A549 (cell line): ENCODE data around the gene CNOT10. TPM values are rescaled to one million over a fixed set of nuclear protein-coding genes. Genes with fewer than 3 reads are reported as not detected.

ENCODE experiments used
- ATAC-seq, 2 experiments: fragments of 200-7000 bp in 1 of 2; fragments of >200 bp in 1 of 2; cut with Nextera tagmentation in 1 of 2; cut with Tn5 transposase in 1 of 2; 3 replicates each; pipeline versions ENCODE4 v1.8.0 to v1.9.1; 2018 to 2020; ENCODE audit warnings: mild to moderate bottlenecking in 1 of 2, moderate library complexity in 1 of 2
- CTCF ChIA-PET: fragments of 300-600 bp; sonication (Branson Sonifier 250); formaldehyde crosslinking; extraction: SDS; loops from one replicate; lab custom pipeline; 2021; ENCODE audit warnings: antibody characterized with exemption, inconsistent platforms; lab: Yijun Ruan, JAX
- POLR2A ChIA-PET: fragments of 350-600 bp; formaldehyde crosslinking; extraction: SDS; loops from one replicate; lab custom pipeline; 2021; ENCODE audit warnings: antibody characterized with exemption, inconsistent platforms; lab: Yijun Ruan, JAX
- DNase-seq, 2 experiments: peaks; one replicate each; pipeline versions ENCODE4 v3.0.0 to v3.0.0-alpha.2; 2011 to 2016; ENCODE audit warnings: low read depth in 1 of 2, low spot score in 1 of 2
- FAIRE-seq: peaks from 2 replicates; lab custom pipeline; 2011; peaks lifted over from hg19 to GRCh38; lab: Jason Lieb, UNC
- H3K27ac ChIP-seq, 2 experiments: fragments of >200 bp; sonication (Bioruptor Twin); formaldehyde crosslinking; 3 replicates each; pipeline ENCODE4 v1.5.1; 2016 to 2017
- H3K4me1 ChIP-seq: fragments of >200 bp; sonication (Bioruptor Twin); formaldehyde crosslinking; 3 replicates; pipeline ENCODE4 v1.6.1; 2016
- H3K4me2 ChIP-seq: fragments of >200 bp; sonication (Bioruptor Twin); formaldehyde crosslinking; 3 replicates; pipeline ENCODE4 v1.6.1; 2016
- H3K4me3 ChIP-seq: fragments of >200 bp; sonication (Bioruptor Twin); formaldehyde crosslinking; 3 replicates; pipeline ENCODE4 v1.5.1; 2016
- H3K9me3 ChIP-seq: fragments of >200 bp; sonication (Bioruptor Twin); formaldehyde crosslinking; 3 replicates; pipeline ENCODE4 v1.6.1; 2016
- BHLHE40 ChIP-seq: IDR thresholded peaks from 2 replicates; pipeline ENCODE4 v1.6.1; 2012; ENCODE audit warnings: low read depth, low read length, inconsistent platforms
- CEBPB ChIP-seq, 2 experiments: fragments of >200 bp in 1 of 2; sonication (Bioruptor Twin) in 1 of 2; formaldehyde crosslinking in 1 of 2; IDR thresholded peaks; 2 replicates each; pipeline ENCODE4 v1.6.1; 2012 to 2016
- CHD2 ChIP-seq: fragments of 150-350 bp; IDR thresholded peaks from 2 replicates; pipeline ENCODE4 v1.6.1; 2014; ENCODE audit warnings: low read length; ENCODE audit not compliant: partially characterized antibody
- CHD4 ChIP-seq: fragments of 200-600 bp; sonication (generic); IDR thresholded peaks from 2 replicates; pipeline ENCODE4 v1.6.1; 2016; ENCODE audit warnings: antibody characterized with exemption, mild to moderate bottlenecking, borderline replicate concordance
- EHF ChIP-seq: fragments of 250-450 bp; sonication (Bioruptor Pico); IDR thresholded peaks from 2 replicates; pipeline ENCODE4 v1.5.0; 2020; ENCODE audit warnings: mild to moderate bottlenecking
- EHMT2 ChIP-seq: fragments of 200-600 bp; sonication (generic); IDR thresholded peaks from 2 replicates; pipeline ENCODE4 v1.6.1; 2016; ENCODE audit warnings: antibody characterized with exemption, low read depth, mild to moderate bottlenecking, moderate library complexity
- EP300 ChIP-seq, 2 experiments: fragments of >200 bp; sonication (Bioruptor Twin); formaldehyde crosslinking; IDR thresholded peaks; 2 replicates in 1 of 2; 3 replicates in 1 of 2; pipeline ENCODE4 v1.6.1; 2016 to 2017
- FOSB ChIP-seq: fragments of 250-450 bp; sonication (Bioruptor Pico); IDR thresholded peaks from 2 replicates; pipeline ENCODE4 v1.5.0; 2020; ENCODE audit warnings: mild to moderate bottlenecking, moderate library complexity
- FOSL2 ChIP-seq, 2 experiments: fragments of 450-650 bp in 1 of 2; fragments of >200 bp in 1 of 2; sonication (Bioruptor Twin) in 1 of 2; formaldehyde crosslinking; IDR thresholded peaks; 2 replicates each; pipeline versions ENCODE4 v1.5.0 to v1.6.1; 2016 to 2020; ENCODE audit warnings: mild to moderate bottlenecking in 1 of 2, moderate library complexity in 1 of 2
- GATA3 ChIP-seq: IDR thresholded peaks from 2 replicates; pipeline ENCODE4 v1.6.1; 2012; ENCODE audit warnings: borderline replicate concordance
- HOXA7 ChIP-seq: fragments of 250-450 bp; sonication (Bioruptor Pico); IDR thresholded peaks from 2 replicates; pipeline ENCODE4 v1.5.0; 2020; ENCODE audit warnings: mild to moderate bottlenecking, moderate library complexity
- HOXB13 ChIP-seq: fragments of 250-450 bp; sonication (Bioruptor Pico); IDR thresholded peaks from 2 replicates; pipeline ENCODE4 v1.5.0; 2020; ENCODE audit warnings: low read depth, mild to moderate bottlenecking, moderate library complexity
- JUN ChIP-seq, 2 experiments: fragments of >200 bp; sonication (Bioruptor Twin); formaldehyde crosslinking; IDR thresholded peaks; 2 replicates in 1 of 2; 3 replicates in 1 of 2; pipeline ENCODE4 v1.6.1; 2016 to 2017
- MAZ ChIP-seq: fragments of 150-350 bp; IDR thresholded peaks from 2 replicates; pipeline ENCODE4 v1.6.1; 2014; ENCODE audit warnings: antibody characterized with exemption, low read depth, low read length, borderline replicate concordance
- MYC ChIP-seq: IDR thresholded peaks from 2 replicates; pipeline ENCODE4 v1.6.1; 2012; ENCODE audit warnings: mild to moderate bottlenecking, inconsistent platforms, low read length, improper control_type of control experiment, borderline replicate concordance
- POLR2A ChIP-seq: IDR thresholded peaks from 2 replicates; pipeline ENCODE4 v1.6.1; 2012; ENCODE audit warnings: mild to moderate bottlenecking, low read length
- POLR2AphosphoS2 ChIP-seq: conservative IDR thresholded peaks from 2 replicates; pipeline ENCODE4 v1.6.1; 2012; ENCODE audit warnings: low read length, improper control_type of control experiment, inconsistent platforms
- RARB ChIP-seq: fragments of 250-450 bp; sonication (Bioruptor Pico); IDR thresholded peaks from 2 replicates; pipeline ENCODE4 v1.8.0; 2021; ENCODE audit warnings: mild to moderate bottlenecking, moderate library complexity
- RCOR1 ChIP-seq: fragments of 150-350 bp; IDR thresholded peaks from 2 replicates; pipeline ENCODE4 v1.6.1; 2014; ENCODE audit warnings: antibody characterized with exemption, low read length, low read depth
- TP53 ChIP-seq: fragments of 250-450 bp; sonication (Bioruptor Pico); IDR thresholded peaks from 2 replicates; pipeline ENCODE4 v1.5.0; 2021; ENCODE audit warnings: mild to moderate bottlenecking, moderate library complexity
- ZC3H11A ChIP-seq: fragments of 450-650 bp; IDR thresholded peaks from 2 replicates; pipeline ENCODE4 v1.6.1; 2014; ENCODE audit warnings: antibody characterized with exemption, mild to moderate bottlenecking
- WGBS: methylation state at CpG from one replicate; pipeline ENCODE4 v1.1.6; 2017; ENCODE audit errors: missing lambda C conversion rate; 5-methylcytosine and 5-hydroxymethylcytosine counted together
- polyA plus RNA-seq, 4 experiments: library from polyadenylated mRNA; depleted of rRNA in 3 of 4; stranded (reverse); fragments of >200 nt; fragmentation: RNase III in 1 of 4; extraction: RNeasy Plus Mini Kit Qiagen cat#74134 plus additional on column Dnase treatment in 1 of 4; gene quantifications; 2 replicates in 3 of 4; 3 replicates in 1 of 4; pipeline ENCODE4 v1.2.3, GENCODE V29; 2011 to 2017
- TF ChIP-seq, protein P1 (sequence below): IDR thresholded peaks from 2 replicates; pipeline ENCODE4 v1.6.1; 2012
- TF ChIP-seq, protein P2 (sequence below): fragments of 250-450 bp; sonication (Bioruptor Pico); IDR thresholded peaks from 2 replicates; pipeline ENCODE4 v1.5.0; 2021; ENCODE audit warnings: mild to moderate bottlenecking, moderate library complexity, borderline replicate concordance
- TF ChIP-seq, protein P3 (sequence below): fragments of 200-600 bp; sonication (generic); IDR thresholded peaks from 2 replicates; pipeline ENCODE4 v1.6.1; 2016; ENCODE audit warnings: antibody characterized with exemption, mild to moderate bottlenecking, moderate library complexity
- TF ChIP-seq, protein P4 (sequence below): IDR thresholded peaks from 2 replicates; pipeline ENCODE4 v1.6.1; 2012
- TF ChIP-seq, protein P5 (sequence below): IDR thresholded peaks from 2 replicates; pipeline ENCODE4 v1.6.1; 2012; ENCODE audit warnings: low read depth, borderline replicate concordance

CNOT10 gene
- polyA plus RNA-seq, 2 of the 4 experiments (the other 2 are of a cell fraction) = 23.6 to 43.2 TPM

DNA sequence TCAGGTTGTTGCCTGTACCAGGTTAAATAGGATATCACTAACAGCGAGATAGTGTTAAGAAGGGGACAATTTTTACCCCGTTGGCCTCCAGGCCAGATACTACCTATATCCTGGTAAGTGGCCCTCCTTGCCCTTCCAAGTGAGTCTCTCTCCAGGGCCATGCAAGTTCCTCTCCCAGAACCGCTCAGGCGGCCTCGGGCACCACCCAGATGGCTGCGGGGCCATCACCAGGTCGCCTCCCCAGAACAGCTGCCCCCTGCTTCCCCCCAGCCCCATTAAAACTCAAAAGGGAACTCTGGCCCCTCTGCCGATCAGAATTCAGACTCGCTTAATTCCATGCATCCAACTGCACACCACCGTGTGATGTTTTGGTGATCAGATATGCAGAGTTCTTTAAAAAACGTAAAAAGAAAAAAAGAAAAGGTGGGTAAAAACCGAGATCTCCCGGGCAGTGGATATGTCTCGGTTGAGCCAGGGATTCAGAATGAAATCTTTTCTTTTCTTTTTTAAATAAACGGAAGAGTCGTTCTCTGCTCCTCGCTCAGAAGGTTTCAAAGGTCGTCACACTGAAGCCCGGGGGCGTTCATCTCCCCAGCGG, 131.0 kb downstream of the CNOT10 start:
- H3K4me3 ChIP-seq = peak overlapping the region; percentile 49; the same call in 2 of the 3 replicates
- H3K9me3 ChIP-seq = no peaks in the 10 kb centered on the region
- TF ChIP-seq MYC = no peak
- no peak for TF ChIP-seq EHMT2
- no peak for TF ChIP-seq ZC3H11A
- no peak for TF ChIP-seq RARB (CRISPR knock-in tag)
- TF ChIP-seq, protein P1, sequence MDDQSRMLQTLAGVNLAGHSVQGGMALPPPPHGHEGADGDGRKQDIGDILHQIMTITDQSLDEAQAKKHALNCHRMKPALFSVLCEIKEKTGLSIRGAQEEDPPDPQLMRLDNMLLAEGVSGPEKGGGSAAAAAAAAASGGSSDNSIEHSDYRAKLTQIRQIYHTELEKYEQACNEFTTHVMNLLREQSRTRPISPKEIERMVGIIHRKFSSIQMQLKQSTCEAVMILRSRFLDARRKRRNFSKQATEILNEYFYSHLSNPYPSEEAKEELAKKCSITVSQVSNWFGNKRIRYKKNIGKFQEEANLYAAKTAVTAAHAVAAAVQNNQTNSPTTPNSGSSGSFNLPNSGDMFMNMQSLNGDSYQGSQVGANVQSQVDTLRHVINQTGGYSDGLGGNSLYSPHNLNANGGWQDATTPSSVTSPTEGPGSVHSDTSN = no peak
- TF ChIP-seq BHLHE40 = no peak
- TF ChIP-seq POLR2AphosphoS2 = no peak
- TF ChIP-seq RCOR1 = no peak
- TF ChIP-seq CHD4 = no peak
- TF ChIP-seq TP53 (CRISPR knock-in tag) = no peak
- no peak for TF ChIP-seq JUN (IDR thresholded peaks at IDR 0.05)
- TF ChIP-seq CHD2 = no peak
- no peak for TF ChIP-seq FOSL2 (IDR thresholded peaks at IDR 0.05)
- no peak for TF ChIP-seq FOSL2 (CRISPR knock-in tag; IDR thresholded peaks at IDR 0.05)
- TF ChIP-seq HOXB13 = no peak
- no peak for TF ChIP-seq MAZ
- TF ChIP-seq, protein P2, sequence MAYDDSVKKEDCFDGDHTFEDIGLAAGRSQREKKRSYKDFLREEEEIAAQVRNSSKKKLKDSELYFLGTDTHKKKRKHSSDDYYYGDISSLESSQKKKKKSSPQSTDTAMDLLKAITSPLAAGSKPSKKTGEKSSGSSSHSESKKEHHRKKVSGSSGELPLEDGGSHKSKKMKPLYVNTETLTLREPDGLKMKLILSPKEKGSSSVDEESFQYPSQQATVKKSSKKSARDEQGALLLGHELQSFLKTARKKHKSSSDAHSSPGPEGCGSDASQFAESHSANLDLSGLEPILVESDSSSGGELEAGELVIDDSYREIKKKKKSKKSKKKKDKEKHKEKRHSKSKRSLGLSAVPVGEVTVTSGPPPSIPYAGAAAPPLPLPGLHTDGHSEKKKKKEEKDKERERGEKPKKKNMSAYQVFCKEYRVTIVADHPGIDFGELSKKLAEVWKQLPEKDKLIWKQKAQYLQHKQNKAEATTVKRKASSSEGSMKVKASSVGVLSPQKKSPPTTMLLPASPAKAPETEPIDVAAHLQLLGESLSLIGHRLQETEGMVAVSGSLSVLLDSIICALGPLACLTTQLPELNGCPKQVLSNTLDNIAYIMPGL = no peak
- no peak for TF ChIP-seq GATA3
- no peak for TF ChIP-seq EHF (CRISPR knock-in tag)
- TF ChIP-seq HOXA7 (CRISPR knock-in tag) = no peak
- TF ChIP-seq, all 56 proteins: peak for 0
- ChIA-PET POLR2A (no interaction called here), CTCF (interaction anchor here (0.7 to 1.3 kb wide), 3 partner anchors 26 to 87 kb away, joined by 3 to 5 read pairs (median 4); no protein-coding TSS in a partner anchor)
- Histone ChIP-seq H3K4me1 (peaks cover 34% of the 10 kb centered on the region), H3K4me2 (peak overlapping the region; percentile 94), H3K27ac (no peak overlapping the region)
- ATAC-seq = no peak
- 65% methylated on average over 21 of the region's 21 CpGs for WGBS
- DNase-seq = no peak
- FAIRE-seq = no peak

DNA sequence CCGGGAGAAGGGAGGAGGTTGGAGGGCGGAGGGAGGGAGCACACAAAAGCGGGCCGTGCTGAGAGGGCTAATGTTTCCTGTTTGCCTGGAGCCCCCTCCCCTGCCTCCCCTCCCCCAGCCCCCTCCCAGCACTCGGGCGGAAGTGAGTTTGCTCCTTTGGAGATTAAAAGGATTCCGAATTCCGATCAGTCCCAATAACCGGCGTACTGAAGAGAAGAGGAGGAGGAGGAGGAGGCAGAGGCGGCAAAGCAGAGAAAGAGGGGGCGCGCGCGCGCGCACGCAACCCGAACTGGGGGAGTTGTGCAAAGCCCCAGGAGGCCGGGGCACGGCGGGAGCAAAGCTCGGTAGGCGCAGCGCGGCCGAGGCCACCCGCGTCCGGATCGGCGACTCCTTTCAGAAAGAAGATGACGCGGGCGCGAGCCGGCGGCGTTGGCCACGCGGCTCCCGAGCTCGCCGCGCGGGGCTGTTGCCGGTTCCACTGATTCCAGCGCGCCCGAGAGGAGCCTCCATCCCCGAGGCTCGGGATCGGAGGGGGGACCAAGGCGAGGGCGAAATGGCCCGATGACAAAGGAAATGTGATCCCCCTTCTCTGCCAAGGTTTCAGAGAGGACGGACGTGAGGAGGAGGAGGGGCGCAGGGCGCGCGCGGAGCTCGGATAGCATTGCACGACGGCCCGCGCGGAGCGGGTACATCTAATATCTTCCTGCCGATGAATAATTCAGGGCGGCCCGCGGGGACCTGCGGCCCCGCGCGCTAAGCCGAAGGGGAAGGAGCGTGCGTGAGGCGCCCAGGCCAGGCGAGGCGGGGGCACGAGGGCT, 131.7 kb downstream of the CNOT10 start:
- H3K4me1 ChIP-seq = peaks cover 34% of the 10 kb centered on the region
- H3K4me3 ChIP-seq = peak overlapping the region; percentile 49
- DNase-seq (peak in 1 of 2 experiments; percentile 24), ATAC-seq (peak in 1 of 2 experiments; percentile 16; a peak in 1 of 6 replicates), FAIRE-seq (no peak)
- WGBS = 12% methylated on average over 77 of the region's 85 CpGs
- no peaks in the 10 kb centered on the region for H3K9me3 ChIP-seq
- peak overlapping the region in 1 of 2 experiments; percentile 26; a peak in 1 of 6 replicates for H3K27ac ChIP-seq
- ChIA-PET CTCF (interaction anchor here (0.5 to 1.3 kb wide), 3 partner anchors 21 to 86 kb away, joined by 3 to 5 read pairs (median 3); no protein-coding TSS in a partner anchor), POLR2A (no interaction called here)
- peak overlapping the region; percentile 94 for H3K4me2 ChIP-seq
- TF ChIP-seq FOSB (CRISPR knock-in tag) (no peak), RCOR1 (no peak), CEBPB (IDR thresholded peaks at IDR 0.05) (no peak), EP300 (IDR thresholded peaks at IDR 0.05) (no peak), POLR2A (no peak), HOXA7 (CRISPR knock-in tag) (no peak), HOXB13 (no peak), JUN (IDR thresholded peaks at IDR 0.05) (no peak)
- TF ChIP-seq, protein P2 = no peak
- TF ChIP-seq, protein P3, sequence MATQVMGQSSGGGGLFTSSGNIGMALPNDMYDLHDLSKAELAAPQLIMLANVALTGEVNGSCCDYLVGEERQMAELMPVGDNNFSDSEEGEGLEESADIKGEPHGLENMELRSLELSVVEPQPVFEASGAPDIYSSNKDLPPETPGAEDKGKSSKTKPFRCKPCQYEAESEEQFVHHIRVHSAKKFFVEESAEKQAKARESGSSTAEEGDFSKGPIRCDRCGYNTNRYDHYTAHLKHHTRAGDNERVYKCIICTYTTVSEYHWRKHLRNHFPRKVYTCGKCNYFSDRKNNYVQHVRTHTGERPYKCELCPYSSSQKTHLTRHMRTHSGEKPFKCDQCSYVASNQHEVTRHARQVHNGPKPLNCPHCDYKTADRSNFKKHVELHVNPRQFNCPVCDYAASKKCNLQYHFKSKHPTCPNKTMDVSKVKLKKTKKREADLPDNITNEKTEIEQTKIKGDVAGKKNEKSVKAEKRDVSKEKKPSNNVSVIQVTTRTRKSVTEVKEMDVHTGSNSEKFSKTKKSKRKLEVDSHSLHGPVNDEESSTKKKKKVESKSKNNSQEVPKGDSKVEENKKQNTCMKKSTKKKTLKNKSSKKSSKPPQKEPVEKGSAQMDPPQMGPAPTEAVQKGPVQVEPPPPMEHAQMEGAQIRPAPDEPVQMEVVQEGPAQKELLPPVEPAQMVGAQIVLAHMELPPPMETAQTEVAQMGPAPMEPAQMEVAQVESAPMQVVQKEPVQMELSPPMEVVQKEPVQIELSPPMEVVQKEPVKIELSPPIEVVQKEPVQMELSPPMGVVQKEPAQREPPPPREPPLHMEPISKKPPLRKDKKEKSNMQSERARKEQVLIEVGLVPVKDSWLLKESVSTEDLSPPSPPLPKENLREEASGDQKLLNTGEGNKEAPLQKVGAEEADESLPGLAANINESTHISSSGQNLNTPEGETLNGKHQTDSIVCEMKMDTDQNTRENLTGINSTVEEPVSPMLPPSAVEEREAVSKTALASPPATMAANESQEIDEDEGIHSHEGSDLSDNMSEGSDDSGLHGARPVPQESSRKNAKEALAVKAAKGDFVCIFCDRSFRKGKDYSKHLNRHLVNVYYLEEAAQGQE = no peak
- TF ChIP-seq, protein P4, sequence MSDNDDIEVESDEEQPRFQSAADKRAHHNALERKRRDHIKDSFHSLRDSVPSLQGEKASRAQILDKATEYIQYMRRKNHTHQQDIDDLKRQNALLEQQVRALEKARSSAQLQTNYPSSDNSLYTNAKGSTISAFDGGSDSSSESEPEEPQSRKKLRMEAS = no peak; the same call in 1 of the 2 replicates
- TF ChIP-seq, protein P5, sequence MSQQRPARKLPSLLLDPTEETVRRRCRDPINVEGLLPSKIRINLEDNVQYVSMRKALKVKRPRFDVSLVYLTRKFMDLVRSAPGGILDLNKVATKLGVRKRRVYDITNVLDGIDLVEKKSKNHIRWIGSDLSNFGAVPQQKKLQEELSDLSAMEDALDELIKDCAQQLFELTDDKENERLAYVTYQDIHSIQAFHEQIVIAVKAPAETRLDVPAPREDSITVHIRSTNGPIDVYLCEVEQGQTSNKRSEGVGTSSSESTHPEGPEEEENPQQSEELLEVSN = no peak; the same call in 1 of the 2 replicates
